HG02763 (cell line): ENCODE data around the gene IFI27.
"Not testable (repeated sequence)": the region's sequence is repeated elsewhere in the genome, so short reads cannot be mapped to it uniquely, and the experiment has no call there.

ENCODE experiments used
- ATAC-seq: cut with Tn5 transposase; IDR thresholded peaks from one replicate; pipeline ENCODE4 v1.9.1; 2021; ENCODE audit warnings: mild to moderate bottlenecking, moderate library complexity; ENCODE audit not compliant: unreplicated experiment

Gene IFI27

GRCh38 chr14:94110552-94111181, at the start of gene IFI27:
Gene IFI27 (plus strand): TSS chr14:94110736.
- ATAC-seq: no peak

DNA sequence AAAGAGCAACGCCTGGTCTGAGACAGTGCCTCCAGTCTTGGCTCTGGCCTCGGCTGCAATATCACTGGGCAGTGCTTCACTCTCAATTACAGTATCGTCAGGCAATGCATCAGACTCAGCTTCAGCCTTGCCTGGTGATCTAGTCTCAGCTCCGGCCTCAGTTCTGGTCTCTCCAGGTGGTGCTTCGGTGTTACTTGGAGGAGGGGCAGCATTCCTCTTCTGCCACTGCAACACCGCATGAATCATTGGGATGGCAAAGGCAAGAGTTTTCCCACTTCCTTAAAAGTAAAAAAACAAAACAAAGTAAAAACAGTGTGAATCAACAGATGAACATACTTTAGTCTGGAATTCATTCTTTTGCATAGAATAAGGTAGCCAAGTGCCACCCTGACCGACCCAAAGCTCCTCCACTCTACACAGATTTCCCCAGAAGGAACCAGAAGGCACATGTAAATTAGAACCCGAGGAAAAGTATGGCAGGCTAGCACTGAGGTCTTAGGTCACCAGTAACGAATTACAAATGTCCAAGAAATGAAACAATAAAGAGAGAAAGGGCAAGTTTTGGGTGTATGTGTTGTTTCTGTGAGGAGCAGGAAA, 48.1 kb upstream of the IFI27 start:
- no peak for ATAC-seq

- ATAC-seq: no peak
Measured at GRCh38 chr14:94066089-94066676, 44.4 kb upstream of the IFI27 start.

GRCh38 chr14:94072076-94072475, 38.5 kb upstream of the IFI27 start:
- ATAC-seq: not testable (repeated sequence)

DNA sequence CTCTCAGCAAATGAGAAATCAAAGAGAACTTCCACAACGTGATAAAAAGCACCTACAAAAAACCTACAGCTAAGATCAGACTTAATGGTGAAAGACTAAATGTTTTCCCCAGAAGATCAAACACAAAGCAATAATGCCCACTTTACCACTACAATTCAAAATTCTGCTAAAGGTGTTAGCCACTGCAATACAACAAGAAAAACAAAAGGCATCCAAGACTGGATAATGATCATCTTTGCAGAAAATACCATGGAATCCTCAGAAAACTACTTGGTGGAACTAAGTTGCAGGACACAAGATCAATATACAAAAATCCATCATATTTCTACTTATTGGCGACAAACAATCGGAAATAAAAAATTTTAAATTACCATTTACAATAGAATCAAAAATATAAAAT, 36.0 kb upstream of the IFI27 start:
- no peak for ATAC-seq

DNA sequence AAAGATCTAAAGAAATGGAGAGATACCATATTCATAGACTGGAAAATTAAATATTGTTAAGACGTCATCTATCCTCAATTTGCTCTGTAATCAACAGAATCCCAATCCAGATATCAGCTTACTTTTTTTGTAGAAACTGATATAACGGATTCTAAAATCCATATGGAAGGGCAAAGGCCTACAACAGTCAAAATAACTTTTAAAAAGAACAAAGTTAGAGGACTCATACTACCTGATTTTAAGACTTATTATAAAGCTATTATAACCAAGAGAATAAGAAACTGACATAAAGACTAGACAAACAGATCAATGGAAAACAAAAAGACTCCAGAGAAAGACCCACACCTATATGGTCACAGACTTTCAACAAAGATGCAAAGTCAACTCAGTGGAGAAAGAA, 35.5 kb upstream of the IFI27 start:
- no peak for ATAC-seq

DNA sequence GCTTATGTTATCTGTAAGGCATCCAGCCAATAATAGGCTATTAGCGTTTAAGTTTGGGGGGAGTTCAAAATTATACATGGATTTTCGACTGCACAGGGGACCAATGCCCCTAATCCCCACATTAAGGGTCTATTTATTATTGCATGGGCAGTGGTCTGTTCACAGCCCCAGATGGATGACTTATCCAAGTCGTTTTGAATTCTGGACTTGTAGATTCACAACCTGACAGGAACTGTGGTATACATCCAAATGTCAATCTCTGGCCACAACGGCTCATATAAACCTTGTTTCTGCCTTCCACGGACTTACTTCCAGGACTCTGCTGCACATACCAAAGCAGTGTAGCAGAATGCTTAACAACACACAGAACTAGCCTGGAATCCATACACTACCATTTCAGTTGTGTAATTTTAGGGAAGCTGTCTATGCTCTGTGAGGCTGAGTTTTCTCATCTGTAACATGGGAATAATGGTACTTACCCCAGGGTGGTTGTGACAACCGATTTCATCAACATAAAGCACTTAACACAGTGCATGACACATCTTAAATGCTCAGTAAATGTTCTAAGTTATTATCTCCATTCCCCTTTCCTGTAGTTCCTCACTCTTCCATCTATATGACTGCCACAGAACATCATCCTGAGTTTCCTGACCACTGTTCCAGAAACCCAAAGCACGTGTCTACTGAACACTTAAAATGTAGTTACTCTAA, 33.3 kb upstream of the IFI27 start:
- ATAC-seq: no peak

DNA sequence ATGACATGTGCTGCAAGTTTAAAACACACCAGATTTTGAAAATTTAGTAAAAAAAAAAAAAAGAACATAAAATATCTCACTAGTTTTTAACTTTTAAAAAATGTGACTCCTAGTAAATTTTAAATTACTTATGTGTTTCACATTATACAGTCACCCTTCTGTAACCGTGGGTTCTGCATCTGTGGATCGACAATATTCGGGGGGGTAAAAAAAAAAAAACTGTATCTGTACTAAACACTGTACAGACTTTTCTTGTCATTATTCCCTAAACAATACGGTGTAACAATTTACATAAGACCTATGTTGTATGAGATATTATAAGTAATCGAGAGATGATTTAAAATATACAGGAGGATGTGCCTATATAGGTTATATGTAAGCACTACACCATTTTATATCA, 32.7 kb upstream of the IFI27 start:
- no peak for ATAC-seq

DNA sequence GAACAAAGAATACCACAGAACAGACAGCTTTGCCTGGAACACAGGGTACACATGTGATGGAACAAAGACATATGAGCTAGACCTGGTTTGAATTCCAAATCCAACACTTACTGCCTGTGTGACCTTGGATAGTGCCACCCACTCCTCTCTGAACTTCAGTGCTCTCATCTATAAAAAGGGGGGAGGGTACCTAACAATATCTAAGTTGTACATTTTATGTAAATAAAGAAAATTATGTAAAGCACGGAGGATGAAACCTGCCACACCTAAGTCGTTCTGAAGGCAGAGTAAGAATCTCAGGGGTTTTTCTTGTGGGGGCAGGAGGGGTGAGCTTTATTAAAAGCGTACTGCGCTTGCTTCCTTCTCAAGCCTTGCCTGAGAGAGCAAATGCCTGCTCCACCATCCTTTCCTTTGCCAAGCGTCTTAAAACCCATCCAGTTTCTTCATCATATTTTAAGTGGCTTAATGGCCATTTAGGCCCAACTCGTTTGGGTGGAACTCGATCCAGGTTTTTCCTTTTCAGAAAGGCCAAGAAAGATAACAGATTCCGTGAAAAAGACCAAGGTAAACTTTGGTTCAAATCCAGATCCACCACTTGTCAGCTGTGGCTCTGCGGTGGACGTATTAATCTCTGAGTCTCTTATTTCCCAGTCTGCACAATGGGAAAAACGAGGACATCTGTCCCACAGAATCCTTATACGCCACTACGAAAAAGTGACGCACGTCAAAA, 30.5 kb upstream of the IFI27 start:
- no peak for ATAC-seq

DNA sequence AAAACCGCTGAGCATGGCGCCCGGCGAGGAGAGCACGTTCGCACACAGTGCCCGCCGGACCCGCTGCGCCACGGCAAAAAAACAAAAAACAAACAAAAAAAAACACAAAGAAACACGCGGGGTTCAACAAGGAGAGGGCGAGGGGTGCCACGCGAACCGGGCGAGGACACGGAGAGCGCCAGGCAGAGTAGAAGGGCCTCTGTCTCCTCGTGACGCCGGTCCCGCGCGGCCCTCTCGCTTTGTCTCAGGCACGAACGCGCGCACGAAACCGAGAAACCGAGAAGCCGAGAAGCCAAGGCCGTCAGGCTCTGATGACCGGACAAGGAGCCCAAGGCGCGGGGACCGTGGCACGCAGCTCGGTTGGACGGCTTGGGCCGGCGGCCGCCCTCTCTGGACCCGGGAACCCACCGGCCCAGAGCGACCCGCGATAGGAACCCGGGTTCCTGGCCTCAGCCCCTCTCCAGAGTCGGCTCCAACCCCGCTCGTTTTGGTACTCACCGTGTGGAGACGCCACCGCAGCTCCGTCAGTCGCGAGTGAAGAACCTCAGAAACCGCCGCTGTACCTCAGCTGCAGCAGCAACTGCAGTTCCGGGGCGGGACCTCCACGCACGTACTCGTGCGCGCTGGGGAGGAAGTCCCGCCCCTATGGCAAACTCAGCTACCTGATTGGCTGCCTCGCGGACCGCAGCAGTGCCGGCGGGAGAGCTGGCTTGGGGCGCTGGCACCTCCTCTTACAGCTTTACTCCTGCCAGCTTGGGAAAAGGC, 29.7 kb upstream of the IFI27 start, which contains the start of the genes DDX24 and IFI27L1:
Gene DDX24, minus strand, starts transcription at position 582 of the 765 bp plus-strand sequence. CDS start 1,460 bp downstream, outside the sequence.
Gene IFI27L1, plus strand, starts transcription at position 690 of the 765 bp plus-strand sequence. CDS start 15,628 bp downstream, outside the sequence.
- peak; percentile 99 for ATAC-seq

- peak; percentile 6 for ATAC-seq
Measured at GRCh38 chr14:94081386-94081820, 29.1 kb upstream of the IFI27 start.

DNA sequence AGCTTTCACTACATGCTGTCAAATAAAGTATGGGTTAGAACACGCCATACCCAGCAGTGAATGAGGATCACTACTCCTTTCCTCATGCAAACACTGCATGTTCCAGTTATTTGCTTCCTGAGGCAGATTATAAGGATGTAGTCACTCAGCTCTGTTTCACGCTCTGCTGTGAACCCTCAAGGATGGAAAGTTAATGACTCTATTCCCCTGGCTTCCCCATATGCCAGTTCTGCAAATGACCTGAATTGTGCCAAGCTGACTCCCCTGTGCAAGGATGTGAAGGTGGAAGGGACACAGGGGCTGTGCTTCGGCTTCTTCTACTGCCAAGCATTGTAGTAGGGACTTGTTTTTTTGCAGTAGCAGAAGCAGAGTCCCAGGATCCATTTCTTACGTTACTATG, 22.6 kb upstream of the IFI27 start:
- ATAC-seq: no peak

DNA sequence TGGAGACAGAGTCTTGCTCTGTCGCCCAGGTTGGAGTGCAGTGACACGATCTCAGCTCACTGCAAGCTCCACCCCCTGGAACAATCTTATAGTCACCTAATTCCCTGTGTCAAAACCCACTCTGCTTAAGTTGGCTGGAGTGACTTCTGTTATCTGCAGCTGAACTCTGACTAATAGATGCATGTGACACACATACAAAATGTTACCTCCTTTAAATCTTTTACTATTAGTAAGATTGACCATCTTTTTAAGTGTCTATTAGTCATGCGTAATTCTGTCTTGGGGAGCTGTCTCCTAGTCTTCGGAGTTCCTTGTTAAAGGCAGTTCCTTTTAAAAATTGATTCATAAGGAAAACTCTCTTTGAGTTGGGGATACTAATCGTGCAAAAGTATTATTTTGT, 22.0 kb upstream of the IFI27 start:
- ATAC-seq: no peak

DNA sequence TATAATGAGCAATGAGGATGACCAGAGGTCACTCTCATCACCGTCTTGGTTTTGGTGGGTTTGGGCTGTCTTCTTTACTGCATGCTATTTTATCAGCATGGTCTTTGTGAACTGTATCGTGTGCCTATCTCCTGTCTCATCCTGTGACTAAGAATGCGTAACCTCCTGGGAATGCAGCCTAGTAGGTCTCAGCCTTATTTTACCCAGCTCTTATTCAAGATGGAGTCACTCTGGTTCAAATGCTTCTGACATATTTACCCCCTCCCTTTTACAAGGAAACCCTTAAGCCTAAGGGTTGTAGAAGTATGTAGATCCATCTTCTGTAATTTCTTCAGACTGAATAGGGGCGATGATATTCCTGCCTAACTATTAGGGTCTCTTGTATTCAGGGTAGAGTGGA, 21.1 kb upstream of the IFI27 start:
- no peak for ATAC-seq

DNA sequence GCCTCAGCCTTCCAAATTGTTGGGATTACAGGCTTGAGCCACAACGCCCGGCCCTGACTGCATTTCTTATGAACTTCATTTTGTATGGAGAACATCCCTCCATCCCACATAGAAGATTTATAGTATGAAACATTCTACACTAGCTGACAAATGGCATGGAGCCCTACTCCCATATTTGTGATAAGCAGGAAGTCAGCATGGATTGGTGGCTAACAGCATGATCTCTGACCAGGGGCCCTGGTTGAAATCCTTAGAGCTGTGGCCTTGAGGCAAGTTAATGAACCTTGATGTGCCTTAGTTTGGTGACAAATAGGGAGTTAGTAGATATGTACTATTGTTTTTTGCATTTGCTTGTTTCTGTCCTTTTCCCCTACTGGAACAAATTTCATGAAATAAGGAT, 17.1 kb upstream of the IFI27 start:
- no peak for ATAC-seq

GRCh38 chr14:94097091-94097490, 13.4 kb upstream of the IFI27 start:
- ATAC-seq: no peak

DNA sequence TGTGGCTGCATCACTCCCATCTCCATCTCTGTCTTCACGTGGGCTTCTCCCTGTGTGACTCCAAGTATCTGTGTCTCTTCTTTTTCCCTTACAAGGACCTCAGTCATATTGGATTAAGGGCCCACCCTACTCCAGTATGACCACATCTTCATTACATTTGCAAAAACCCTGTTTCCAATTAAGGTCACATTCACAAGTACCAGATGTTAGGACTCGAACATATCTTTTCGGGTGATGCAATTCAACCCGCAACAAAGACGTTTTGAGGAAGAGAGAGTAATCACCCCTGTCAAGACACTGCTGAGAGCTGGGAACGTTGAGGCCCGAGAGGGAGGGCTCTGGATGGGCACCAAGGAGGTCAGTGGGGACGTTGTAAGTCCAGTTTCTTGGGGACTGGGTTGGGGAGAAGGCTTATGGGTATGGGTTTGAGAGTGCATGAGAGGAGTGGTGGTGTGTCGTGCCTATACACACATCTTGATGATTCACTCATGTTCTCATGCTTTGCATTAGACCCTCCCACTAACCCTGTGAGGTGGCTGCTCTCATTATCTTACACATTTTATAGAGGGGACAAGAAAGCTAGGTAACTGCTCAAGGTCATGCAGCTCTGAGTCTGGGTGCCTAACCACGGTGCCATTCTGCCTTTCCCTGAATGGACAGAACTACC, 12.1 kb upstream of the IFI27 start:
- ATAC-seq: no peak

- ATAC-seq: no peak
Measured at GRCh38 chr14:94099006-94099405, 11.5 kb upstream of the IFI27 start.

GRCh38 chr14:94100847-94101246, 9.7 kb upstream of the IFI27 start:
- ATAC-seq: no peak

- no peak for ATAC-seq
Measured at GRCh38 chr14:94101748-94102147, 8.8 kb upstream of the IFI27 start.
